AG09319 (cell line): ENCODE results near the gene TBX18.

Experiments
- DNase-seq: peaks from one replicate; pipeline ENCODE4 v3.0.0-alpha.2; 2010; ENCODE audit warnings: low read depth; ENCODE audit errors: extremely low read depth
- TF ChIP-seq, protein P1 (sequence below): IDR thresholded peaks from 2 replicates; pipeline ENCODE4 v1.5.1; 2011; ENCODE audit warnings: low read depth, mild to moderate bottlenecking, inconsistent platforms, low read length, moderate library complexity

The TBX18 gene

DNA sequence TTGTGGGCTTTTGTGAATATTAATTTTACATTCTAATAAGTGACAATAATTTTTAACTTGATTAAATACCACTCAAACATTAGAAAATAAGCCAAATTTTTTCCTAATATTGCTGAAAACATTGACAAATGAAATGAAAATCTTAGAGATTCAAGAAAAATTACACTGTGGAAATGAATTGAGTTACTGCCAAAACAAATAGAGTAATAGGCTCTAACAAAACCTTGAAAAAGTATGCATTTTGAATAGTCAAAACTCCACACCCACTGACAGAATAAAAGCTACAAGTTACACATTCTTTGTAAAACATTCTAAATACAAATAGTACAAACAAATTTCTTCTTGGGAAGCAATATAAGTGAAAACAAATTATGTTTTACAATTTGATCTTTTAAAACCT lies 5.9 kb downstream of the TBX18 start:
- TF ChIP-seq, protein P1, sequence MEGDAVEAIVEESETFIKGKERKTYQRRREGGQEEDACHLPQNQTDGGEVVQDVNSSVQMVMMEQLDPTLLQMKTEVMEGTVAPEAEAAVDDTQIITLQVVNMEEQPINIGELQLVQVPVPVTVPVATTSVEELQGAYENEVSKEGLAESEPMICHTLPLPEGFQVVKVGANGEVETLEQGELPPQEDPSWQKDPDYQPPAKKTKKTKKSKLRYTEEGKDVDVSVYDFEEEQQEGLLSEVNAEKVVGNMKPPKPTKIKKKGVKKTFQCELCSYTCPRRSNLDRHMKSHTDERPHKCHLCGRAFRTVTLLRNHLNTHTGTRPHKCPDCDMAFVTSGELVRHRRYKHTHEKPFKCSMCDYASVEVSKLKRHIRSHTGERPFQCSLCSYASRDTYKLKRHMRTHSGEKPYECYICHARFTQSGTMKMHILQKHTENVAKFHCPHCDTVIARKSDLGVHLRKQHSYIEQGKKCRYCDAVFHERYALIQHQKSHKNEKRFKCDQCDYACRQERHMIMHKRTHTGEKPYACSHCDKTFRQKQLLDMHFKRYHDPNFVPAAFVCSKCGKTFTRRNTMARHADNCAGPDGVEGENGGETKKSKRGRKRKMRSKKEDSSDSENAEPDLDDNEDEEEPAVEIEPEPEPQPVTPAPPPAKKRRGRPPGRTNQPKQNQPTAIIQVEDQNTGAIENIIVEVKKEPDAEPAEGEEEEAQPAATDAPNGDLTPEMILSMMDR = no peak
- DNase-seq = no peak

GRCh38 chr6:84756877-84757276 lies 7.5 kb downstream of the TBX18 start:
- TF ChIP-seq, protein P1 = no peak
- DNase-seq = no peak

DNA sequence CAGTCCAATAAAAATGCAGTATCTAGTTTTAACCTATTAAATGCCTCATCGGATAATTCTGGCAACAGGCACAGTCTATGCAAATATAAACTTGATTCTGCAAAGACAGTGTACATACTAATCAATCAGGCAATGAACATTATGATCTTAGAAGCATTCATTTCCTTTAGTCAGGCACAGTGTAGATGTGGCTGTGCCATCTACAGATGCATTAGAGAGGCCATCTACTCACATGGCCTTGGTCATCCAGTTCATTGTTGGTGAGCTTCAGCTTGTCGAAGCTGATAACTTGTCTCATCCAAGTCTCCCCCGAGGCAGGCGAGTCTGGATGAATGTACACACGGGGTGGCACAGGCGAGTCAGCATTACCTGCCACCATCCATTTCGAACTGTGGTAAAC lies 7.9 kb downstream of the TBX18 start:
- TF ChIP-seq, protein P1 = no peak
- DNase-seq = no peak

DNA sequence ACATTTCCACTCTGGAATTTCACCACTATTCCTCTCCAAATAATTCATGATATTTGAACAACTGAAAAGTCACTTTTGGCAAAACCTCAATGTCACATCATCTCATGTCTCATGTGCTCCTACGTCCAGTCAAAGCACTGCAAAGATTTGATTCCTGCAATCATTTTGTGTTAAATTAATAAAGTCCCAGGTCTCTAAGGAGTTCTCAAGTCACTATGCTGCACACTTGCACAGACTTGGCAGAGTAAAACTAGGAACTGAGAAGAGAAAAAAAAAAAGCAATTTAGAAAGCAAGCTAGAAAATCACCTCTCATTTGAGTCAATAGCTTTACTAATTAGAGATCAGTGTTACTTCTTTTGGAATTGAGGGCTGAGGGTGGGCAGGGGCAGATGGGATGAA lies 11.2 kb downstream of the TBX18 start:
- DNase-seq = no peak
- TF ChIP-seq, protein P1 = no peak

DNA sequence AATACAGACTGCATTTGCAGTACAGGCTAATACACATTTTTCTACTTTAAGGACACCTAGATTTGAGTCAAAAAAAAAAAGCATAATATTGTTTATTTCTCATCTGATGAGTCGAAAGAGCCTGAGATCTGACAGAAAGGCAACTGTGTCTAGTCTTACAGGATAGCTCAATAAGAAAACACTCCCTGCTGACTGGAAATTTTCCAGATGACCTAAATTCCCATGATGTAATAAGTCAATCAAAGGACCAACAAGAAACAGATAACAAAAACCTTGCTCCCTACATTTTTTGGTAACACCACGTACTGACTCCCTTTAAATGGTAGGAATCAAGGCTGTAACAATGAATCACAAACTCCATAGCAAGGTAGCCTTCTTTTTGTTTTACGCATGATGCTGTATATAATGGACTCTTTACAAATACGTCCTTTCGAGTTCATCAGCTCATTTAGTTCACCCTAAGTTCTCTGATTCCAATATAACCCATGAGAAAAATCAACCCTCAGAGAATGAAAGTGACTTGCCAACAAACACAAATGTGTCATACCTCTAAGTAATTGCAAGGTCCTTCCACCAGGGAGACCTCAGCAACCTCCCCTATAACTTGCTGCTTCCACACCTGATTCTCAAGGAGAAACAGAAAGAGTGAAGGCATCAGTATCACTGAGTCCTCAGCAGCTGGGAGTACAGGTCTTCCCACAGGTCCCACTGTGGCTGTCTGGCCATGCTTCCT lies 12.1 kb downstream of the TBX18 start:
- DNase-seq = no peak
- TF ChIP-seq, protein P1 = no peak

DNA sequence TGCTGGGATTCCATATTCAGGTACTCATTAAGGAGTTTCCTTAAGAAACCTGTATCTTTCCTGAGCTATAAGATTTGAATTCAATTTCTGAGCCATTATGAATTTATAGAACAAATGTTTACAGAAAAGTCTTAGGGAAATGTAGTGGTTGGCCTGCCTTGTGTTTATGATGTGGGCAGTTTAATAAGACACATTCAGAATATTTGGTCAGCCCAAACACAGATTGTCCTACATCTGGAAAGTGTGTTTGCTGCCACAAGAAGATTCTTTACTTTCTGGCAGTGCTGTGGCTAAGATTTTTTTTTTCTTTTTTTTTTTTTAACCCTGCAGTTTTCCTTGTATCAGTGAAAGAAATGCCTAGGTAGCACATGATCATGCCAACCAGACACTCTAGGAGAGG lies 15.2 kb downstream of the TBX18 start:
- DNase-seq = no peak
- TF ChIP-seq, protein P1 = no peak

- TF ChIP-seq, protein P1 = no peak
- no peak for DNase-seq
Observed at GRCh38 chr6:84748376-84748775, 16.0 kb downstream of the TBX18 start.
